IgD-negative memory B cell (primary cell): ENCODE results near the gene TRAF2. TPM values are rescaled to one million over a fixed set of nuclear protein-coding genes. Genes with fewer than 3 reads are reported as not detected.
"Not testable (repeated sequence)": the region's sequence is repeated elsewhere in the genome, so short reads cannot be mapped to it uniquely, and the experiment has no call there.

Experiments
- H3K27ac Mint-ChIP-seq, 3 donors: one replicate each; pipeline ENCODE4 v1.8.0; 2020 to 2022; ENCODE audit warnings: mild to moderate bottlenecking in 3 of 3, mixed read lengths in 3 of 3, moderate library complexity in 1 of 3
- H3K27me3 Mint-ChIP-seq: one replicate; pipeline ENCODE4 v1.8.0; 2021; ENCODE audit warnings: mixed read lengths
- H3K36me3 Mint-ChIP-seq: one replicate; pipeline ENCODE4 v1.8.0; 2020; ENCODE audit warnings: mild to moderate bottlenecking, mixed read lengths
- H3K4me1 Mint-ChIP-seq, 3 donors: one replicate each; pipeline ENCODE4 v1.8.0; 2020 to 2022; ENCODE audit warnings: mixed read lengths in 3 of 3, mild to moderate bottlenecking in 1 of 3
- H3K4me3 Mint-ChIP-seq, 4 donors: one replicate each; pipeline ENCODE4 v1.8.0; 2020 to 2022; ENCODE audit warnings: mild to moderate bottlenecking in 4 of 4, mixed read lengths in 4 of 4, moderate library complexity in 3 of 4
- H3K9me3 Mint-ChIP-seq, 3 donors: one replicate each; pipeline ENCODE4 v1.8.0; 2020 to 2021; ENCODE audit warnings: mixed read lengths in 3 of 3, mild to moderate bottlenecking in 1 of 3
- polyA plus RNA-seq: library from polyadenylated mRNA; unstranded; fragments of 300-500 nt; fragmentation: Illumina TruSeq; gene quantifications from one replicate; pipeline ENCODE4 v1.2.3, GENCODE V29; 2021

TRAF2 gene
- 42.8 TPM for polyA plus RNA-seq

GRCh38 chr9:136885950-136886578 lies at the start of gene TRAF2:
TSS of gene TRAF2 (plus strand) at chr9:136886516. CDS start at chr9:136898741, 12,225 bp downstream.
- peaks cover 16 to 24% (median 21%) of the 10 kb centered on the region in 3 donors for H3K4me1 Mint-ChIP-seq
- H3K27me3 Mint-ChIP-seq = no peaks in the 10 kb centered on the region
- H3K4me3 Mint-ChIP-seq = peak within 1 kb of the TSS; percentile 85 to 96 (median 94)
- peak within 1 kb of the TSS; percentile 90 to 96 (median 95) for H3K27ac Mint-ChIP-seq
- no peaks in the 10 kb centered on the region for H3K9me3 Mint-ChIP-seq
- H3K36me3 Mint-ChIP-seq = no peaks in the 10 kb centered on the region

DNA sequence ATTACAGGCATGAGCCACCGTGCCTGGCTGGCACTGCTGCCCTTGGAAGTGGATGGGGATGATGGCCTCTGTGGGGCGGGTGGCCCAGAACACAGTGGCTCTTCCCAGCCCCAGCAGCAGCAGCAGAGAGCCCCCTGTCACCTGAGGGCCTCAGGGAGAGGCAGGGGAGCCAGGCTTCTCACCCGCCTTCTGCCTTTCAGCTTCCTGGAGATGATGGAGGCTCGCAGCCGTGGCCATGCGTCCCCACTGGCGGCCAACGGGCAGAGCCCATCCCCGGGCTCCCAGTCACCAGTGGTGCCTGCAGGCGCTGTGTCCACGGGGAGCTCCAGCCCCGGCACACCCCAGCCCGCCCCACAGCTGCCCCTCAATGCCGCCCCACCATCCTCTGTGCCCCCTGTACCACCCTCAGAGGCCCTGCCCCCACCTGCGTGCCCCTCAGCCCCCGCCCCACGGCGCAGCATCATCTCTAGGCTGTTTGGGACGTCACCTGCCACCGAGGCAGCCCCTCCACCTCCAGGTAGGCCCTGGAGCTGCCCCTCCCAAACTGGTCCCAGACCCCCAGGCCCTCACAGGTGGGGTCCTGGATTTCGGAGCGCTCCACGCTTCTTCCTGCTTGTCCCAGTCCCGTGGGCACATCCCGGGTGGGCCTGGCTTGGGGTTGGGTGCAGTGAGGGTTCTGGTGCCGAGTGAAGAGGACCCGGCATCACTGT lies 49.0 kb upstream of the TRAF2 start:
- no peaks in the 10 kb centered on the region for H3K9me3 Mint-ChIP-seq
- H3K27ac Mint-ChIP-seq = no peak overlapping the region
- no peaks in the 10 kb centered on the region for H3K36me3 Mint-ChIP-seq

DNA sequence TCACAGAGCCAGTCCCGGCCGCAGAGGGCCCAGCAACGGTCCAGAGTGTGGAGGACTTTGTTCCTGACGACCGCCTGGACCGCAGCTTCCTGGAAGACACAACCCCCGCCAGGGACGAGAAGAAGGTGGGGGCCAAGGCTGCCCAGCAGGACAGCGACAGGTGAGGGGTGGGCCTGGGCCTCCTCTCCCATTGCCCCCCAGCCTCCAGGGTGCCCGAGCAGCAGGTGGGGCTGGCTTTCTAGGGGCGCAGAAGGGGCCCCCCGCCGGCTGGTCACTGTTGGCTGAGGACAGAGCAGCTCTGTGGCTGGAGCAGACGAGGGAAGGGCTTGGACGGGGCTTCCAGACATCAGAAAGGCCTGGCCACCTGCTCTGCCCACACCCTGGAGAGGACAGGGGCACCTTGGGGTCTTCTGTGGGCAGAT lies 48.4 kb upstream of the TRAF2 start:
- H3K4me3 Mint-ChIP-seq, H3K36me3 Mint-ChIP-seq, H3K27ac Mint-ChIP-seq, H3K4me1 Mint-ChIP-seq, H3K27me3 Mint-ChIP-seq, H3K9me3 Mint-ChIP-seq: not testable (repeated sequence)

More for the DNA sequence above, 49.0 kb upstream of the TRAF2 start:
- H3K27me3 Mint-ChIP-seq = no peaks in the 10 kb centered on the region
- H3K4me3 Mint-ChIP-seq = no peak overlapping the region
- H3K4me1 Mint-ChIP-seq = peaks cover 0 to 3% (median 2%) of the 10 kb centered on the region in 3 donors

- Mint-ChIP-seq H3K4me3 (peak overlapping the region in 1 of 4 donors; percentile 75), H3K36me3 (no peaks in the 10 kb centered on the region), H3K27me3 (peaks cover 2% of the 10 kb centered on the region), H3K27ac (no peak overlapping the region), H3K9me3 (no peaks in the 10 kb centered on the region), H3K4me1 (peaks cover 2 to 4% (median 3%) of the 10 kb centered on the region in 3 donors)
Measured at GRCh38 chr9:136838314-136839228, 47.7 kb upstream of the TRAF2 start.

DNA sequence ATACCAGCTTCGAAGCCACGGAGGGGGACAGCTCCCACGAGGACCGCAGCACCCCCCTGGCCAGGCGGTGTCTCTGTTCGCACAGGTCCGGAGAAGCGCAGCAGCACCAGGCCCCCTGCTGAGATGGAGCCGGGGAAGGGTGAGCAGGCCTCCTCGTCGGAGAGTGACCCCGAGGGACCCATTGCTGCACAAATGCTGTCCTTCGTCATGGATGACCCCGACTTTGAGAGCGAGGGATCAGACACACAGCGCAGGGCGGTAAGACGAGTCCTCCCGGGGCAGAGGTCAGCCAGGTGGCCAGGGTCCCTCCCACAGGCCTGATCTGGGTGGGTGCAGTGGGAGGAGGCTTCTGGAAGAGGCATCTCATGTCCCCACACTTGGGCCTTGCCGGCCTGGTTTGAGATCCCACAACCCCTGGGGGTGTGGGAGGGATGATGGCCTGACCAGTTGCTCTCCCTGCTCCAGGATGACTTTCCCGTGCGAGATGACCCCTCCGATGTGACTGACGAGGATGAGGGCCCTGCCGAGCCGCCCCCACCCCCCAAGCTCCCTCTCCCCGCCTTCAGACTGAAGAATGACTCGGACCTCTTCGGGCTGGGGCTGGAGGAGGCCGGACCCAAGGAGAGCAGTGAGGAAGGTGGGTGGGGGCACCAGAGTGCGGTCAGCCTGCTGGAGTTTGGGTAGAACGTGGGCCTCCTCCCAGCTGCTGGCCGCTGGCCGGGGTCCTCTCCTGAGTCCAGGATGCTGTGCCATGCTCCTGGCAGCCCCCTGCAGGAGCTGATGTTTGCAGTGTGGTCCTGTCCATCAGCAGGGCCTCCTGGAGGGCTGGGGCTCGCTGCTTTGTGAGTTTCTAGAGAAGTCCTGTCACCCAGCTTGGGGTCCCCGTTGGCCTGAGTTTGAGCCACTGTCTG lies 46.8 kb upstream of the TRAF2 start:
- Mint-ChIP-seq H3K4me1 (peaks cover 3 to 5% (median 4%) of the 10 kb centered on the region in 3 donors), H3K9me3 (no peaks in the 10 kb centered on the region), H3K27me3 (peaks cover 4% of the 10 kb centered on the region), H3K36me3 (no peaks in the 10 kb centered on the region), H3K27ac (peak overlapping the region in 2 of 3 donors; percentile 25 to 68), H3K4me3 (peak overlapping the region in 1 of 4 donors; percentile 35)

DNA sequence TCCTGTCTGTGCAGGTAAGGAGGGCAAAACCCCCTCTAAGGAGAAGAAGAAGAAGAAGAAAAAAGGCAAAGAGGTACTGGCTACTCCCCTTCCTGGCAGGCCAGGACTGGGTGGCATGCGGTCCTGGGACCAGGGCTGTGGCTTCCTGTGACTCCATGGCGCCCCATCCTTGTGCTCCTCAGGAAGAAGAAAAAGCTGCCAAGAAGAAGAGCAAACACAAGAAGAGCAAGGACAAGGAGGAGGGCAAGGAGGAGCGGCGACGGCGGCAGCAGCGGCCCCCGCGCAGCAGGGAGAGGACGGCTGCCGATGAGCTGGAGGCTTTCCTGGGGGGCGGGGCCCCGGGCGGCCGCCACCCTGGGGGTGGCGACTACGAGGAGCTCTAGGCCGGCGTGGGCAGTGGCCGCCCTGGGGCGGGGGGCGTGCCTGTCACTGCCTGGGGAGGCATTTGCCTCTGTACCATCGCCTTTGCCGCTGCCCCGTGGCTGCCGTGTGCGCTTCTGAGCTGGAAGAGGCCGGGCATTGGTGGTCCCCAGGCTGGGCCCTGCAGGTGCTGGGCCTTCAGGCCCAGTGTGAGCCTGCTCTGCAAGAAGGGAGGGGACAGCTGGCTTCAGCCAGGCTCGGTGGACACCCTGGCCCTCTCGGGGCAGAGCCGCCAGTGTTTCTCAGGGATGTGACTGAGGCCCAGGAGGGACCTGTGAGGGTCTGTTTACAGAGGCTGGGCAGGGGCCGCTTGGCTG lies 46.0 kb upstream of the TRAF2 start:
- Mint-ChIP-seq H3K9me3 (no peaks in the 10 kb centered on the region), H3K27ac (peak overlapping the region in 1 of 3 donors; percentile 68), H3K36me3 (no peaks in the 10 kb centered on the region), H3K4me3 (peak overlapping the region in 2 of 4 donors; percentile 35 to 83), H3K4me1 (peaks cover 3 to 5% (median 4%) of the 10 kb centered on the region in 3 donors), H3K27me3 (peaks cover 4% of the 10 kb centered on the region)

- no peaks in the 10 kb centered on the region for H3K9me3 Mint-ChIP-seq
- peaks cover 3 to 5% (median 4%) of the 10 kb centered on the region in 3 donors for H3K4me1 Mint-ChIP-seq
- no peaks in the 10 kb centered on the region for H3K36me3 Mint-ChIP-seq
- peaks cover 4% of the 10 kb centered on the region for H3K27me3 Mint-ChIP-seq
- H3K4me3 Mint-ChIP-seq = peak overlapping the region in 1 of 4 donors; percentile 89
- peak overlapping the region in 1 of 3 donors; percentile 90 for H3K27ac Mint-ChIP-seq
Measured at GRCh38 chr9:136840877-136841645, 45.3 kb upstream of the TRAF2 start.

GRCh38 chr9:136841646-136842379 lies 44.5 kb upstream of the TRAF2 start:
- peak overlapping the region; percentile 86 to 95 (median 90) for H3K27ac Mint-ChIP-seq
- H3K4me3 Mint-ChIP-seq = peak overlapping the region; percentile 87 to 96 (median 92)
- not testable (repeated sequence) for H3K27me3 Mint-ChIP-seq, H3K9me3 Mint-ChIP-seq, H3K4me1 Mint-ChIP-seq, H3K36me3 Mint-ChIP-seq

GRCh38 chr9:136842380-136842948 lies 43.9 kb upstream of the TRAF2 start, which contains the start of gene AJM1:
TSS of gene AJM1 (plus strand) at chr9:136842478. CDS start at chr9:136844415, 1,937 bp downstream.
- not testable (repeated sequence) for H3K36me3 Mint-ChIP-seq, H3K9me3 Mint-ChIP-seq, H3K4me1 Mint-ChIP-seq, H3K27me3 Mint-ChIP-seq
- peak within 1 kb of the TSS; percentile 86 to 95 (median 90) for H3K27ac Mint-ChIP-seq
- peak within 1 kb of the TSS; percentile 87 to 96 (median 94) for H3K4me3 Mint-ChIP-seq

DNA sequence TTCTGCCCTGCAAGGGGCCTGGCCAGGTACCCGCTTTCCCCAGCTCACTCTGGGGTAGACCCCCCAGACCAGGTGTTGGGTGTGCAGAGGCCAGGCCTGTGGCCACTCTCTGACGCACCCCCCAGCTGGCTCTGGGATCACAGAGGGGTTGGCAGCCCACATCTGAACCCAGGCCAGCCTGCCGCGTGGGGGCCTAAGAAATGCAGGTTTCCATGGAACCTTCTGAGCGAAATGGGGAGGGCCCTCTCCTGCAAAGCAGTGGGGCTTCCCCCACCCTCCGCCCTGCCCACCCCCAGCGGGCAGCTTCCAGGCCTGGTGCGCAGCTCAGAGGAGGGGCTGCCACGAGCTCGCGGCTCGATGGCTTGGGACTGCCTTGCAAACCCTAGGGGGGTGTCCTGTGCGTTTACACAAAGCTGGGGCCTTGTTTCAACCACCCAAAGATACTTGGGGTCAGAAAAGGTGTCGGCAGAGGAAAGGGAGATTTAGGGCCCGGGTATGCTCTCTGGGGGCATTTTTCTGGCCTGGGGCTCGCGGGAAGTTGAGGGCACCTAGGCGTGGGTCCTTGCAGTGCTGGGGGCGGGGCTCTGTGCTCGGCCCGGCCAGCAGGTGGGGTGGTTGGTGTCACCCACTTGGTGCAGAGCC lies 43.0 kb upstream of the TRAF2 start:
- H3K27ac Mint-ChIP-seq = peak overlapping the region; percentile 81 to 94 (median 85)
- not testable (repeated sequence) for H3K4me1 Mint-ChIP-seq, H3K36me3 Mint-ChIP-seq, H3K9me3 Mint-ChIP-seq
- peak overlapping the region; percentile 72 to 92 (median 86) for H3K4me3 Mint-ChIP-seq
- peaks cover 12% of the 10 kb centered on the region for H3K27me3 Mint-ChIP-seq

GRCh38 chr9:136843801-136844740 lies 42.2 kb upstream of the TRAF2 start:
- H3K4me1 Mint-ChIP-seq, H3K9me3 Mint-ChIP-seq, H3K36me3 Mint-ChIP-seq: not testable (repeated sequence)
- peaks cover 12% of the 10 kb centered on the region for H3K27me3 Mint-ChIP-seq
- peak overlapping the region; percentile 81 to 94 (median 85) for H3K27ac Mint-ChIP-seq
- peak overlapping the region; percentile 72 to 92 (median 86) for H3K4me3 Mint-ChIP-seq
